Fibroblast of the aortic adventitia (primary cell): ENCODE results near the gene SLC12A2. TPM values are rescaled to one million over a fixed set of nuclear protein-coding genes. Genes with fewer than 3 reads are reported as not detected.

Experiments
- DNase-seq: peaks from one replicate; pipeline ENCODE4 v3.0.0-alpha.2; 2010; ENCODE audit warnings: low read depth
- H3K4me3 ChIP-seq: 2 replicates; pipeline ENCODE4 v1.5.1; 2011; ENCODE audit warnings: low read depth, mild to moderate bottlenecking, control low read depth, low read length, moderate library complexity
- total RNA-seq: library from RNA; depleted of rRNA; stranded (reverse); fragments of >200 nt; gene quantifications from 2 replicates; pipeline ENCODE4 v1.2.3, GENCODE V29; 2012; ENCODE audit warnings: low replicate concordance
- TF ChIP-seq, protein P1 (sequence below): IDR thresholded peaks from 2 replicates; pipeline ENCODE4 v1.5.1; 2011; ENCODE audit warnings: mild to moderate bottlenecking, low read length, control low read depth, inconsistent platforms; ENCODE audit not compliant: insufficient read depth

Gene SLC12A2
- 51.9 and 53.1 TPM in 2 replicates for total RNA-seq

DNA sequence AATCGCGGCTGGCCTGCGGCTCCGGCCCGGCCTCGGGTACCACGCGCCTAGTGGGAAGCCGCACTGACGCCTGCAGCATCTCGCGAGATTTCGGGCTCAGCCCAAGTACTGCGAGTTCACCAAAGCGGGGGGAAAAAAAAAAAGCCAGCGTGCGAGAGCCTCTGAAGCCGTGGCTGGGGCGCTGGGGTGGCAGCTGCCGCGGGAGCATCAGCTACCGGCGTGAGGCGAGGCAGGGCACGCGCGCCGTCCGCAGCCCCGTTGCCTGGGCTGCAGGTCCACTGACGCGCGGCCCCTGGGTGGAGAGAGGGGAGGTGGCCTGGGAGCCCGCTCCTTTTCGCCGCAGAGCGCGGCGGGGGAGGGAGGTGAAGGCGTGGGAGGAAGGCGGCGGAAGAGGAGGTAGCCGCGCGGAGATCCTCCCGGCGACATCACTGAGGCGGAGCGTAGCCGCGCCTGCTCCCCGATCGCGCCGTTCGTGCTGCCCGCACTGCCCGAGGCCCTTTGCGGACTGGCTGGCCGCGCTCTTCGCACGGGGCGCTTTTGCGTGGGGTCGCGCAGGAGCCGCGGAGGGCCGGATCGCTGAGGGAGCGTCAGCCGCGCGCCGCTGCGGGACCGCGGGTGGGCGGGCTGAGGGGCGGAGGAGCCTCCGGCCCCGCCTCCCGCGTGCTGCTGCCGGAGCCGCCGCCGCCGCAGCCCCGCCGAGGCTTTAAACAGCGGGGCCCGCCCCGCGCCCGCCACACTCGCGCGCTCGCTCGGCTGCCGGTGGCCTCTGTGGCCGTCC is at the start of gene SLC12A2:
SLC12A2 (plus strand) TSS at position 734 of the 778 bp plus-strand sequence. CDS start 189 bp downstream, outside the sequence.
- DNase-seq: peak; percentile 97

DNA sequence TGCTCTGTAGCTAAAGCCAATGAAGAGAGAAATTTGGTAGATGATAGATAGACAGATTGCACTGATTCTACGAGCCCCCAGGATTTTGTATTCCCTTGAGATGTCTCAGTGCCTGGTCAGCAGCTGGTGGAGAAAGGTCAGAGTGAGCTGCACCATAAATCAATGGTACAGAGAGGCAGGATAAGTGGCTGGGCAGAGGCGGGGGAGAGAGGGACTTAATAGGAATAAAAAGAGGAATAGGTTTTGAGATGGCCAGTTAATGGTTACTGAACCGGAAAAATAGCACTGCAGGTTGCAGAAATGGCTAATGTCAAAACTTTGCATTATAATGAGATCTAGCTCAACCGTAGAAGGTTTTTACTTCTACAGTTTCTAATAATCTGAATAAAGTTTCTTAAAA is 47.9 kb upstream of the SLC12A2 start:
- H3K4me3 ChIP-seq: no peak overlapping the region
- TF ChIP-seq, protein P1, sequence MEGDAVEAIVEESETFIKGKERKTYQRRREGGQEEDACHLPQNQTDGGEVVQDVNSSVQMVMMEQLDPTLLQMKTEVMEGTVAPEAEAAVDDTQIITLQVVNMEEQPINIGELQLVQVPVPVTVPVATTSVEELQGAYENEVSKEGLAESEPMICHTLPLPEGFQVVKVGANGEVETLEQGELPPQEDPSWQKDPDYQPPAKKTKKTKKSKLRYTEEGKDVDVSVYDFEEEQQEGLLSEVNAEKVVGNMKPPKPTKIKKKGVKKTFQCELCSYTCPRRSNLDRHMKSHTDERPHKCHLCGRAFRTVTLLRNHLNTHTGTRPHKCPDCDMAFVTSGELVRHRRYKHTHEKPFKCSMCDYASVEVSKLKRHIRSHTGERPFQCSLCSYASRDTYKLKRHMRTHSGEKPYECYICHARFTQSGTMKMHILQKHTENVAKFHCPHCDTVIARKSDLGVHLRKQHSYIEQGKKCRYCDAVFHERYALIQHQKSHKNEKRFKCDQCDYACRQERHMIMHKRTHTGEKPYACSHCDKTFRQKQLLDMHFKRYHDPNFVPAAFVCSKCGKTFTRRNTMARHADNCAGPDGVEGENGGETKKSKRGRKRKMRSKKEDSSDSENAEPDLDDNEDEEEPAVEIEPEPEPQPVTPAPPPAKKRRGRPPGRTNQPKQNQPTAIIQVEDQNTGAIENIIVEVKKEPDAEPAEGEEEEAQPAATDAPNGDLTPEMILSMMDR: no peak
- DNase-seq: no peak

More for the DNA sequence above, at the start of gene SLC12A2:
- peak within 1 kb of the TSS; percentile 94 for H3K4me3 ChIP-seq
- TF ChIP-seq, protein P1: no peak

DNA sequence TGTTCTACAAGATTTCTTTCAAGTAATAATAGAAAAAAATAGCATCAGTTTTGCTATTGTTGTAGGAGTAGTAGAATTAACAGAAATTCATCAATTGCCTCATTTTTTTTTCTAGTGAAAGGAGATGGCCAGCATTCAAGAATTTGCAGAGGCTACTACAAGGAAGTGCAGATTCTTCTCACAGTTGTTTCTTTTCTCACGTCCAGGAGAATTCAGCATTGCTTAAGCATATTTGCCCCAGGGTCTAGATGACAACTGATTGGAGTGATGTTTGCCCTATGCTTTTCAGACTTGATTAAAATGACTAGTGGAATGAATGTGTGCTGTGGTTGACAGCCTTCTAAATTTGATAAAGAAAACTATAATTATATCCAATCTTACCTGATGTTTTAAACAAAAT is 46.6 kb upstream of the SLC12A2 start:
- TF ChIP-seq, protein P1: no peak

DNA sequence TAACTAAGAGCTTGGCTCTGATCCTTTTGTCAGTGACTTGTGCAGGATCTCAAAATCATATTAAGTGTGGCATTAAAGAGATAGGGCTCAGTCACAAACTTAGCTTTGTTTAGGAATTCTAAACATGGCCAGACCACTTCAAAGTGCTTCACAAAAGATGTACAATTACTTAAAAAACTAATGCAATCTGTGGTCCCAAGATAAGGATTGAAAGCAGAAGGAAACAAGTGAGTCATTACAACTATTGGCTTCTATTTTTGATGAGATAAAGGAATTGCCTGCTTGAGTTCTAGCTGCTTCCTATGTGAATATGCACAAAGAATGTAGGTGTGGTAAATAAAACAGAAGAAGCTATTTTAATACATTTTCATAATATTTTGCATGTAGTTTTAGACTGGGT is 44.9 kb upstream of the SLC12A2 start:
- peak; percentile 85 for DNase-seq
- TF ChIP-seq, protein P1: no peak
- no peak overlapping the region for H3K4me3 ChIP-seq

More for the DNA sequence above, 46.6 kb upstream of the SLC12A2 start:
- peak; percentile 30 for DNase-seq
- no peak overlapping the region for H3K4me3 ChIP-seq

DNA sequence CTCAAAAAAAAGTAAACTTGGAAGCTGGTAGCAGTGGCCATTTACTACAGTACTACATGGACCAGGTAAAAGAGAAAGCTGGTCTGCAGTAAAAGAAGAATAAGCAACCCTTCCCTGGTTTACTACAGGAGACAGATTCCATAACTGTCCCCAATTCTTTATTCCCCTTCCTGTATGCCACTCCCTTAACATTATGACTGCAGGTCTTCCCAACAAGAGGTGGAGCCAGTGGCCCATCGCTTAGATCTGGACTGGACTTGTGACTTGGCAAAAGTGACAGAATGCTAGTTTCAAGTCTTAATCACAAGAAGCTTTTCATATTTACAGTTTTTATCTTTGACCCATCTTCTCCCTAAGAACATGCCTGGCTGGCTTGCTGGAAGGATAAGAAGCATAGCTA is 42.6 kb upstream of the SLC12A2 start:
- no peak for DNase-seq
- no peak overlapping the region for H3K4me3 ChIP-seq
- TF ChIP-seq, protein P1: no peak

DNA sequence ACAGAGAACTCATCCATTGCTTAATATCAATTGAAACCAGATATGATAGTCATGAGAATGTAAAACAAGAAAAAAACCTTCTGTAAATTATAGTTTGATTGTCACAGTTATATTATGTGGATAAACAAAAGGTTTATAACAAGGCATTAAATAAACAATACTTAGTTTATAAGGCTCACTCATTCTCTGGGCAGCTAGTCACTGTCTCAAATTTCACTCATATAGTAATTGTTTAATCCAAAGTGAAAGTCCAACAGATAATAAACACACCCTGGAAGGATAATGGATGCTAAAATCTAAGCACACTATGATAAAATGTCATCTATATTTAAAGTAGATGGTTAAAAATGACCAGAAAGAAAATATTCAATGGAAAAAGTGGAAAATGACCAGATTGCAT is 30.8 kb upstream of the SLC12A2 start:
- TF ChIP-seq, protein P1: no peak

More for the DNA sequence above, 30.8 kb upstream of the SLC12A2 start:
- DNase-seq: no peak
- H3K4me3 ChIP-seq: no peak overlapping the region
